HG02763 (cell line): Measurements from ENCODE around the gene CERS1.

Source experiments
- ATAC-seq: cut with Tn5 transposase; IDR thresholded peaks from one replicate; pipeline ENCODE4 v1.9.1; 2021; ENCODE audit warnings: mild to moderate bottlenecking, moderate library complexity; ENCODE audit not compliant: unreplicated experiment

The CERS1 gene, protein sequence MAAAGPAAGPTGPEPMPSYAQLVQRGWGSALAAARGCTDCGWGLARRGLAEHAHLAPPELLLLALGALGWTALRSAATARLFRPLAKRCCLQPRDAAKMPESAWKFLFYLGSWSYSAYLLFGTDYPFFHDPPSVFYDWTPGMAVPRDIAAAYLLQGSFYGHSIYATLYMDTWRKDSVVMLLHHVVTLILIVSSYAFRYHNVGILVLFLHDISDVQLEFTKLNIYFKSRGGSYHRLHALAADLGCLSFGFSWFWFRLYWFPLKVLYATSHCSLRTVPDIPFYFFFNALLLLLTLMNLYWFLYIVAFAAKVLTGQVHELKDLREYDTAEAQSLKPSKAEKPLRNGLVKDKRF

DNA sequence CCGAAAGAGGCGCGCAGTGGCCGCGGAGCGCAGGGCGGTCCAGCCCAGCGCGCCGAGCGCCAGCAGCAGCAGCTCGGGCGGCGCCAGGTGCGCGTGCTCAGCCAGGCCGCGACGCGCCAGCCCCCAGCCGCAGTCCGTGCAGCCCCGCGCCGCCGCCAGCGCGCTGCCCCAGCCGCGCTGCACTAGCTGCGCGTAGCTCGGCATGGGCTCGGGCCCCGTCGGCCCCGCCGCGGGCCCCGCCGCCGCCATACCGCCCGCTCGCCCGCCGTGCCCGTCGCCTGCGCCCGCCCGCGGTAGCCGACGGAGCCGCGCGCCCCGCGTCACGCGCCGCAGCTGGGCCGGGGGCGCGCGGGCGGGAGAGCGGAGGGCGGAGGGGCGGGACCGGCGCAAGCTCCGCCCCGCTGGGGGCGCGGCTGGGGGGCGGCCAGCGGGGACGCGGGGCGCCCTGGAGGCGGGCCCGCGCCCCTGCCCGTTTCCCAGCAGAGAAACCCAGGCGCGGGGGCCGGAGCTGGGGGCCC is at the start of gene CERS1:
Gene CERS1, minus strand, starts transcription at position 335 of the 518 bp plus-strand sequence. Its CDS starts 86 bp downstream, at position 249.
- no peak for ATAC-seq

DNA sequence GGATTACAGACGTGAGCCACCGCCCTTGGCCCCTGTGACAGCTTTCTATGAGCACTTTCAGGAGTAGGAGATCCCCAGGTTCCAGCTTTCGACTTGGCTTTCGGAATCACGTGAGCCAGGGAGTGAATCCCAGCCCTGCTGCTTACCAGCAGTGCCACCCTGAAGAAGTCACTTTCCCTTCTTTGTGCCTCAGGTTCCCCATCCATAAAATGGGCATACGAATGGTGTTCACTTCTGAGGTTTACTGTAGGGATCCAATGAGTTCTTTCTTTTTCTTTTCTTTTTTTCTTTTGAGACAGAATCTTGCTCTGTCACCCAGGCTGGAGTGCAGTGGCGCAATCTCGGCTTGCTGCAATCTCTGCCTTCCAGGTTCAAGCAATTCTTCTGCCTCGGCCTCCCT is 49.3 kb upstream of the CERS1 start:
- no peak for ATAC-seq

DNA sequence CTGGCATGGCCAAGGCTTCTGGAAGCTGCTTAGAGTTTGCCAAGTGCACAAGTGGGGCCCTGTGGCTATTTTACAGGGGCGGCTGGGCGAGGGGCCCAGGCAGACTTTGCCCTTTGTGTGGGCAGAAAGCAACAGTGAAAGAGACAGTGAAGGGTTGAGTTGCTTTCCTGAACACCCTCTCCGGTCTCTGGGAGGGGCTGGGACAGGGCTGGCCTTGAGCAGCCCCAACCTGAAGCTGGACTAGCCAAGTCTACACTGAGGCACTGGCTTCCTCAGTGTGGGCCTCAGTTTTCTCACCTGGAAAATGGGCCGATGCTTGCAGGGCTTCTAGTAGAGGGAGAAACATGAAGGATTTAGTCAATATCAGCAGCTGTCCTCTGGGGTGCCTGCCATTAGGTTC is 47.5 kb upstream of the CERS1 start:
- no peak for ATAC-seq

DNA sequence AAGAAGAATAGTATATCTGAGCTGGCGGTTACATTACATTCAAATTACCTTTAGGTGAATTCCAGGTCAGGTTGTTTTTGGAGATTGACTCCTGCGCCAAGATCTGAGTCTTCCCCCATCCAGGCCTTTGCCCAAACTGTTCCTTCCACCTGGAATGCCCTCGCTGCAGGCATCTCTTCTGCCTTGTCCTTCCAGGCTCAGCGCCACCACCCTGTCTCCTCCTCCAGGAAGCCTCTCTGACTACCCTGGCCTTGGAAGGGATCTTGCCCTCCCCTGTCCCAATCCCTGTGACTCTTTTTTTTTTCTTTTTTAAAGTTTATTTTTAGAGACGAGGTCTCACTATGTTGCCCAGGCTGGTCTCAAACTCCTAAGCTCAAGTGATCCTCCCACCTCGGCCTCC is 46.7 kb upstream of the CERS1 start:
- no peak for ATAC-seq

DNA sequence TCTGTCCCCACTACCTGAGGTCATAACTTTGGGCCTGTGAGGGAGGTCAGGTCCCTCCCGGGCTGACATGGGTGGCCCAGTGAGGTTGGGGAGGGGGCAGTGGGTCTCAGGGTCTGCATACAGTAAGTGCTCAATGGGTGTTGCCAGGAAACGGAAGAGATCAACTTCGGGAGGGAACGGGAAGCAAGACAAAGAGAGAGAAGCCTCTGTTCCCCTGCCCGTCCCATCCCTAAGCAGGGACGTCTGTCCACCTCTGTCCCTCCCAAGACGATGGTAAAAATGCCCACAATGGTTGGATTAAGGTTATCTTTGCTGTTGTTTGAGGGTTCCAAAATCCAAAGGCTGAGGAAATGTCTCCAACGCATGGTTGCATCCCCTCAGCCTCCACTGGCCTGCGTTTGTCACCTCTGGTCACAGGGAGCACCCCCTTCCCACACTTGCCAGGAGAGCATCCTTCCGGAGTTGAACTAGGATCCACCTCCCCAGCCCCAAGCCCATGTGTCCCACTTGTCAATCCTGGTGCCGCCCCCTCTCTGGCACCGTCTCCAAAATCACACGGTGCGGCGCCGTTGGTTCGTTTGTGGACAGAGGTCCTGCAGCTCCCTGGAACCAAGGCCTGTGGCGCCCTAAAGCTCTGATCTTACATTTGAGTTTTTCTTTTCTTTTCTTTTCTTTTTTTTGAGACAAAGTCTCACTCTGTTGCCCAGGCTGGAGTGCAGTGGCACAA is 45.8 kb upstream of the CERS1 start:
- ATAC-seq, result no peak

DNA sequence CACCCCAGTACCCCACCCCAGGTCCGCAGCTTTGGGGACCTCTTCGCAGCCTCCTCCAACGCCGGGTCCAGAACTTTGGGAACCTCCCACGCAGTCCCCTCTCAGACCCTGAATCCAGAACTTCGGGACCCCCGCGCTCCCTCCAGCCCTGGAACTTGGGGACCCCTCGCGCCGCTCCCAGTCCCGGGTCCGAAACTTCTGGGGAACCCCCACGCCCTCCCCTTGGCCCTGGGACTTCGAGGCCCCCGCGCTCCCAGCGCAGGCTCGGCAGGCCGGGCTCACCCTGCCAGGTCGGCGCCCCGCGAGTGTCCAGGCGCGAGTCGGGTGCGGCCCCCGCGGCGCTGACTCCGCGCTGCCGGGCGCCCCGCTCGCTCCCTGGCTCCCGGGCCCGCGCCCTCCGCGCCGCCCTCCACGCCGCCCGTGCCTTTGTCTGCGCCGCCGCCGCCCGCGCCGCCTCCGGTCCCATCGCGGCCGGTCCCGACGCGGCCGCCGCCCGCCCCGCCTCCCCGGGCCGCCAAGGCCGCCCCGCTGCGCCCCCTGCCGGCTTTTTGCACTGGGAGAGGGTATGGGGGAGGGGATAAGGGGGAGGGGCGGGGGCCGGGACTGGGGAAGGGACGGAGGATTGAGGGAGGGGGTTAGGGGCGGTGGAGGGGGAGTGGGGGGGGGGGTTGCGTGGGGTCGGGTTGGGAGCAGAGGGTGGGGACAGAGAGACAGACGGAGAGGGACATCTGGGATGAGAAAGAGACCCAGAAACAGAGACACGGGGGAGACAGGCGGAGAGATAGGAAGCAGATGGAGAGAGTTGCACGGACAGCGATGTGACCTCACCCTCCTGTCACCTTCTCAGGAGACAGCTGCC is 45.0 kb upstream of the CERS1 start, which contains the start of gene HOMER3:
Gene HOMER3, minus strand, starts transcription at position 449 of the 859 bp plus-strand sequence. CDS start 2,235 bp downstream, outside the sequence.
- ATAC-seq, result no peak

DNA sequence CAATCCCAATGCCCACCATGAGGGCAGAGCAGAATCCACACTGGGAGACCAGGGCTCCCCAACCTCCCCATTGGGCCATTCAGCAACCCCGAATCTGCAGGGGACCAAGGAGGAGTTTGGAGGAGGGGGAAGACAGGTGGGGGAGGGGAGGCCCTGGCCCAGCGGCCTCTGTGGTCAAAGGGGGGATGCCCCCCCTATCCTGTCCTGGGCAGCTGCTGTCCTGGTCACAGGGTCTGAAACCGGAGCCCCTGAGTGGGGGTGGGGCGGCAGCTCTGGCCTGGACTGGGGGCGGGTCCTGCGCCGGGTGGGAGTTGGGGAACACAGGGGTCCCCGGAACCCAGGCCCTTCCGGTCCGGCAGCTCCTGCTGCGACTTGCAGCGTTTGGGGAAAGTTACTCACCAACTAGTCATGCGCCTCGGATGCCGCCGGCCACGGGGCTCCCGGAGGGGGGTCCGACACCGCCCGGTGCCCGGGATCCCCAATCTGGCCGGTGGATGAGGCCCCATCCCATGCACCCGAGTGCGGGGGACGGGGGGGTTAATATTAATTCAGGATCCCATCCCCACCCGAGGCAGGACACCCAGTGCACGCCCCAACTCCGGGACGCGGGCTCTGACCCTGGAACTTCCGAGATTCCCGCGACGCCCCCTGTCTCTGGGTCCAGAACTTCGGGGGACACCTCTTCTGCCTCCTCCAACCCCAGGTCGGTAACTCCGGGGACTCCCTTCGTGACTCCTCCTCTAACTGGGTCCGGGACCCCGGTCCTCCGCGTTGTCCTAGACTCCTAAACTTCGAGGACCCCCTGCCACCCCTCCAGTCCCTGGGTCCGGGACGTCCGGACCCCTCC is 44.2 kb upstream of the CERS1 start:
- no peak for ATAC-seq

DNA sequence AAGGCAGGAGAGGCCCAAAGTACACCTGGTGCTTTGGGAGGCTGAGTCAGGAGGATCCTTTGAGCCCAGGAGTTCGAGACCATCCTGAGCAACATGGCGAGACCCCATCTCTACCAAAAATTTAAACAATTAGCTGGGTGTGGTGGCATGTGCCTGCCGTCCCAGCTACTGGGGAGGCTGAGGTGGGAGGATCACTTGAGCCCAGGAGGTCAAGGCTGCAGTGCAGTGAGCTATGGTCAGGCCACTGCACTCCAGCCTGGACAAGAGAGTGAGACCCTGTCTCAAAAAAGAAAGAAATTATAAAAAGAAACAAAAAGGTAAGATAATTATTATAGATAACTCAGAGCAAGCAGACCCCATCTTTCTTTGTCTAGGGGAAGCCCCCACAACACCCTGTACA is 43.2 kb upstream of the CERS1 start:
- no peak for ATAC-seq

DNA sequence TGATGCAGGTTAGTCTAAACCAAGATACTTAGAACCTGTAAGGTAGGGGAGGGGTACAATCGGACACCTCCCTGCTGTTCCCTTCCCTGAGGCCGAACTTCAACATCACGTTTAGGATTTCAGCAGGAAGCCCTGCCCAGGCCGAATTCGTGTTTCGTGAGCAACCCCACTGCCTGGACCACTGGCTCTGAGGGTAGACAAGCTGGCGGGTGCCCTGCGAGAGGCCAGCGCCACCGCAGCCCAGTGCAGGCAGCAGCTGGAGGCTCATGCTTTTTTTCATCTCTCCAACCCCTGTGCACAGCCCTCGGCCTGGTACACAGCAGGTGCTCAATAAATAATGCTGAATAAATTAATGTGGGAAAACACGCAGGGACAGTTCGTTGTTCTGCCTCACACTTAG is 37.3 kb upstream of the CERS1 start:
- no peak for ATAC-seq

DNA sequence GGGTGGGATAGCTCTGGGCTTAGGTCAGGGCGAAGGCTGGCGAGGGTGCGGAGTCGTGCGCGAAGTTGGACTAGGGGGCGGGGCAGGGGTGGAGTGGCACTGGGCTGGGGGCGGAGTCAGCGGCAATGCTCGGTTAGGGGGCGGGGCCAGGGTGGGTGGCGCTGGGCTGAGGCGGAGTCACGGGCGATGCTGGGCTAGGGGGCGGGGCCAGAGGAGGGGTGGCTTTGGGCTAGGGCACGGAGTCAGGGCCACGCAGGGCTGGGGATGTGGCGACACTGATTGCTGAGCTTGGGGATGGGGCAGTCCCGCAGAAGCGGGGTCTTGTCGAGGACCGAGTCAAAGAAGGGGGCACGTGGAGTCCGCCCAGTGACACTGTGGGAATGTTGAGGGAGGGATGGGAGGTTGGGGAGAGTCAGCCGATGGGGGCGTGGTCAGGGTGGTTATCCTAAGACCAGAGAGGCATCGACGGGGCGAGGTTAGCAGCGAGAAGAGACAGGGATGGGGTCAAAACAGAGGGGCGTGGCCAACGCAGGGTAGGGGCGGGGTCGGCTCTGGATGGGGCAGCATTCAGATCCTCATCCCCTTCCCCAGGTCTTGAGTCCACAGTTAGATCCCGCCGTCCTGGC is 36.4 kb upstream of the CERS1 start:
- ATAC-seq, result no peak

DNA sequence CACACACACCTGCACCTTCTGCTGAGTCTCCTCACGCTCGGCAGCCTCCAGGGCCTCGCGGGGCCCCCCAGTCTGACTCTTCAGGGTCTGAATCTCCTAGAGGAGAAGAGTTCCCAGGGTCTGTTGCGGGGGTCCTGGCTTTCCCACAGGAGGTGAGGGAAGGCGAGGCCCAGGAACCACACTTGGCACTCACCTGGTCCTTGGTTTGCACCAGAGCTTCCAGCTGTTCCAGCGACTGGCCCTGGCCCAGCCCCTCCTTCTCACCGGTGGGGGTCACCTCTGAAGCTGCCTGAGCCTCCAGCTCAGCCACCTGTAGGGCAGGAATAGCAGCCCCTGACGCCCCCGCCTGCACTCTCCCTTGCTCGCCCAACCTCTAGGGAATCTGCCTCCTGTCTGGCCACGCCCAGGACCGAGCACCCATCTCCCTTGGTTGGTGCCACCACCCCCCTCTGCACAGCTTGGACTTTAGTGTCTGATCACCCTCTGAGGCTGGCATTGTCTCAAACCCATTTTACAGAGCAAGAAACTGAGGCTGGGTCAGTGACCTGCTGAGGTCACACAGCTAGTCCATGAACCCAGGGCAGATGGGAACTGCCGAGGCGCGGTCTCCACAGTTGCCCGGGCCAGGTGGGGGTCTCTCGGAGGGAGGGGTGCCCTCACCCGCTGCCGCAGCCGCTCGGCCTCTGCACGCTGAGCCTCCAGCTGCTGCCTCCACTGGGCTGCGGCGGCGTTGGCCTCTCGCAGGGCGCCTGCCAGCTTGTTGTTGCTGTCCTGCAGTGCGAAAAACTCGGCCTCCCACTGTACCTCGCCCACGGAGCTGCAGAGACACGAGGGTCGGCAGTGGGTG is 35.6 kb upstream of the CERS1 start:
- no peak for ATAC-seq

DNA sequence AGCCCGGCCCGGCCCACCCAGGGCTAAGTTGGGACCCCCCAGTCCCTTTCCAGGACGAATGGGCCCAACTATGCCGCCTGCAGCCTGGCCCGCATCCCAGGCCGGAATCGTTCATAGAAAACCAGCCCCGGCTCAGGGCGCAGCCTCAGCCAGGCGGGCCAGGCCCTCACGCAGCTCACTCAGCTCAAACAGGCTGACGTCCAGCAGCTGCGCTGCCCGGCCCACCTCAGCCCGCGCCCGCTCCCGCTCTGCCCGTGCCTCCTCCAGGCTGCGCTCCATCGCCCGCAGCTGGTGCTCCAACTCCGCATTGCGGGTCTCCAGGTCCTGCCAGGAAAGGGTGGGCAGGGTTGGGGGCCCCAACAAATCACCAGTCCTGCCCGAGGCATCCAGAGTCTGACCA is 33.4 kb upstream of the CERS1 start:
- no peak for ATAC-seq

DNA sequence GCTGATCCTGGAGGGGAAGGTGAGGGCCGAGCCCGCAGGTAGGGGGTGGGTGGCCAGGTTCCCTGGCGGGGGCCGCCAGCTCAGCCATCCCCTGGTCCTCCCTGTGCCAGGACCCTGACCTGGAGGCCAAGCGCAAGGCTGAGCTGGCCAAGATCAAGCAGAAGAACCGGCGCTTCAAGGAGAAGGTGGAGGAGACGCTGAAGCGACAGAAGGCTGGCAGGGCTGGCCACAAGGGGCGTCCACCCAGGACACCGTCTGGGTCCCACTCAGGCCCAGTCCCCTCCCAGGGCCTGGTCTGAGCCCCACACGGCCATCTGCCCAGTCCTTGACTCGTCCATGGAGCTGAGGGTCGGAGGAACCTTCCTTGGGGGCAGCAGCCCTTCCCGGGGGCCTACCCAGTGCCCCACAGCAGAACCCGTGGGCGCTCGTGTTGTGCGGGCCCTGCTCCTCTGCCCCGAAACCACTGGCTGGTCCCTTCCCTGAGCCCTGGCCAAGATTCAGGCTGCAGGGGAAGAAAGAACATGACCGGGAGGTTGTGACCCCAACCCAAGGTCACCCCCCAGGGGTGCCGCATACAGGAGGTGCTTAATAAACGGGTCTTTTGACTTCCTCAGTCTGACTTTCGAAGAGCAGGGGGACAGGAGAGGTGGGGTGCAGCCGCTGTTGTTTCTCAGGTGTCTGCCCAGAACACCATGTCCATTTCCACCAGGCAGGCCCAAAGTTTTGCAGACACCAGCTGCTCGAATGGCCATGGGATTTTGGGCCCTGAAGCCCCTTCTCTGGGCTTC is 32.3 kb upstream of the CERS1 start:
- ATAC-seq, result no peak

DNA sequence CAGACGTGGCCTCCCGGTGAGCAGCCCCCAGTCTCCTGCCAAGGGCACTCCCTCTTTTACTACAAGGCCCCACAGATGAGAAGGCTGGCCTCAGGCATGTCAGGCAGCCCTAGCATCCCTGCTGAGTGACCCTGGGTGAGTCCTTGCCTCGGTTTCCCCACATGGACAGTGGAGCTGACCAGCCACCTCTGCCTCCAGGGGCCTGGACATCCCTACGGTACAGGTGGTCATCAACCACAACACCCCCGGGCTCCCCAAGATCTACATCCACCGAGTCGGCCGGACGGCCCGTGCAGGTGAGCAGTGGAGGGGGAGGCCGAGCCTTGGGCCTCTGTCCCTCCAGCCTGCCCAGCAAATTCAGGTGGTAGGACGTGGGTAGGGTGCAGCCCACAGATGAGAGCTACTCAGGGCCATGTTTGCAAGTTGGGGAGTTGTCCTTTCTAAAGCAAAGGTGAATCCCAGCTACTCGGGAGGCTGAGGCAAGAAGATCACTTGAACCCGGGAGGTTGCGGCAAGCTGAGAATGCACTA is 28.8 kb upstream of the CERS1 start:
- ATAC-seq, result no peak

DNA sequence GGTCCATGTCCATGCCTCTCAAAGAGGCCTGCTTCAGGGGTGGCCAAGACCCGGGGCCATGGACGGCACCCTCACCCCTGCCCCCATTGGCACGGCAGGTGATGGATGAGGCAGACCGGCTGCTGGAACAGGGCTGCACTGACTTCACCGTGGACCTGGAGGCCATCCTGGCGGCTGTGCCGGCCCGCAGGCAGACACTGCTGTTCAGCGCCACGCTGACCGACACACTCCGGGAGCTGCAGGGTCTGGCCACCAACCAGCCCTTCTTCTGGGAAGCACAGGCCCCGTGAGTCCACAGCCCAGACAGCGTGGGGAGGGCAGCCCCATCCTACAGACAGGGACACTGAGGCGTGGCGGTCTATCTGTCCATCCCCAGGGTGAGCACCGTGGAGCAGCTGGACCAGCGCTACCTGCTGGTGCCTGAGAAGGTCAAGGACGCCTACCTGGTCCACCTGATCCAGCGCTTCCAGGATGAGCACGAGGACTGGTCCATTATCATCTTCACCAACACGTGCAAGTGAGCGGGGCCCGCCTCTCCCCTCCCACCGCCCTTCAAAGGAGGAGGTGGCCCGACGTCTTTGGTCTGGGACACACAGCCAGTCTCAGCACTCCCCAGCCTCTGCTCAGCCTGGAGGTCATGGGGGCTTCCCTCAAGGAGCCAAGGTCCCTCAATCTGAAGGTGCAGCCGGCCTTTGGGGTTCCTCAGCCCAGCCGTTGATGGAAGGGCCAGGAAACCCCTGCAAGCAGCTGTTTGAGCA is 26.4 kb upstream of the CERS1 start:
- ATAC-seq, result no peak

DNA sequence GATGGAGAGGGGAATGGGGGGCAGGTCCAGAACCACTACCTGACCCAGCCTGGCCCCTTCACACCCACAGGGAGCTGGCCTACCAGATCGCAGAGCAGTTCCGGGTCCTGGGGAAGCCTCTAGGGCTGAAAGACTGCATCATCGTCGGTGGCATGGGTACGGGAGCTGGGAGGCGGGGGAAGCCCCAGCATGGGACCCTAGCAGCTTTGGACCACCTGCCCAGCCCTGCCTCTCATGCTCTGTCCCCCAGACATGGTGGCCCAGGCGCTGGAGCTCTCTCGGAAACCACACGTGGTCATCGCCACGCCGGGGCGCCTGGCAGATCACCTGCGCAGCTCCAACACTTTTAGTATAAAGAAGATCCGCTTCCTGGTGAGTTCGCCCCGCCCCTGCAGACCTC is 25.6 kb upstream of the CERS1 start:
- ATAC-seq, result no peak

DNA sequence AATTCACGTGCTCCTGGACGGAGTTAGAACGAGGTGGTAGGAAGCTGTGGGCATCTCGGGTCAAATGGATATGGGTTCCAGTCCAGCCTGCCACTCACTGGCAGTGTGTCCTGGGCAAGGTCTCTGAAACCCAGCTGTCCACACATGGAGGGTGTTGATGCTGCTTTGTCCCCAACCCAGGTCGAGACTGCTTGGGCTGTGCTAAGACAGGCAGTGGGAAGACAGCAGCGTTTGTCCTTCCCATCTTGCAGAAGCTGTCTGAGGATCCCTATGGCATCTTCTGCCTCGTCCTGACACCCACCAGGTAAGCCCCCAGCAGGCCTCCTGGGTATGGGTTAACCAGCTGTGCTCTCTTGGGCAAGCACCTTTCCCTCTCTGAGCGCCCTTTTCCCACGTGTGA is 24.4 kb upstream of the CERS1 start:
- ATAC-seq, result no peak
